LNCaP clone FGC (cell line): ENCODE measurements around the gene SVEP1.

ENCODE experiments used
- DNase-seq: peaks from one replicate; pipeline ENCODE4 v3.0.0-alpha.2; 2011; ENCODE audit warnings: low read depth
- H3K4me3 ChIP-seq: 2 replicates; pipeline ENCODE4 v1.5.1; 2011; ENCODE audit warnings: mild to moderate bottlenecking, low read depth, low read length, control low read depth
- CTCF ChIP-seq: IDR thresholded peaks from 2 replicates; pipeline ENCODE4 v1.5.1; 2012; ENCODE audit warnings: mild to moderate bottlenecking; ENCODE audit not compliant: control insufficient read depth, insufficient read depth; ENCODE audit errors: extremely low read depth

The SVEP1 gene

GRCh38 chr9:110592044-110592830 lies 12.7 kb upstream of the SVEP1 start:
- no peak overlapping the region for H3K4me3 ChIP-seq
- no peak for TF ChIP-seq CTCF
- DNase-seq = no peak

GRCh38 chr9:110591526-110591925 lies 12.0 kb upstream of the SVEP1 start:
- TF ChIP-seq CTCF = no peak
- no peak overlapping the region for H3K4me3 ChIP-seq
- DNase-seq = no peak

- no peak overlapping the region for H3K4me3 ChIP-seq
- TF ChIP-seq CTCF = no peak
- no peak for DNase-seq
These were observed 11.3 kb upstream of the SVEP1 start for GRCh38 chr9:110590816-110591215.

- TF ChIP-seq CTCF = no peak
- H3K4me3 ChIP-seq = no peak overlapping the region
- no peak for DNase-seq
These were observed 8.8 kb upstream of the SVEP1 start for GRCh38 chr9:110588296-110588695.

- DNase-seq = no peak
- TF ChIP-seq CTCF = peak; percentile 49
- no peak overlapping the region for H3K4me3 ChIP-seq
These were observed 3.7 kb upstream of the SVEP1 start for GRCh38 chr9:110583237-110583636.

- no peak for TF ChIP-seq CTCF
- DNase-seq = no peak
- no peak overlapping the region for H3K4me3 ChIP-seq
These were observed 2.6 kb upstream of the SVEP1 start for GRCh38 chr9:110582156-110582555.

GRCh38 chr9:110580850-110581249 lies 1.3 kb upstream of the SVEP1 start:
- no peak overlapping the region for H3K4me3 ChIP-seq
- DNase-seq = no peak
- no peak for TF ChIP-seq CTCF
